ENCODE results near the gene WASF3. TPM values are rescaled to one million over a fixed set of nuclear protein-coding genes. Genes with fewer than 3 reads are reported as not detected.

Gene WASF3
- total and polyA plus RNA-seq, 2 of the 13 experiments (the other 11 are each of a cell fraction or from before 2014, with no cell fraction given), result 10.4 to 17.2 TPM

DNA sequence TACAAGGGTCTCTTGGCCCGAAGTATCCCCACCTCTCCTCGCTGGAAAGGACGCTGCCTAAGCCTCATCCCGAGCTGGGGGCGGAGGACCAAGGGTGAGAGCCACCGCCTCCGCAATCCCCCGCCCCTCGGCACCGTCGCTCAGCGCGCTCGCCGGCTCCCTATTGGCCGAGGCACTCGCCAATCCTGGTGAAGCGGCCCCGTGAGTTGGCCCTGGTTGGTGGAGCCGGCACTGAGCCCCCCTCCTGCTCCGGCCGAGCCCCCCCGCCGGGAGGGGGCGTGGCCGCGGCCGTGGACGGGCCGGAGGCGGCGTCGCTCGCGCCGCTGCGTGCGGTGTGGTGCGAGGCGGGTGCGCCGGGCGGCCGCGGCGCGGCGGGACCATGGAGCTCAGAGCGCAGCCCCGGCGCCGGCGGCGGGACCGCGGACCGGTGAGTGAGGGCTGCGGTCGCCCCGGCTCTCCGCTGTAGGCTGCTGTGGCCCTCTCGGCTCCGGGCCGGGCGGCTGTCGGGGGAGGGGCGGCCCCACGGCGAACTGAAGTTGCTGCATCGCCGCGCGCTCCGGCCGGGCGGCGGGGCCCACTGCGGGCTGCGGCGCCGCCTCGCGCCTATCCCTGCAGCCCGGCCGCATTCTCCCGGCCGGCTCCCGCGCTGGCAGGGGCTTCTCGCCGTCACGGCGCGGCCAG lies at the start of gene WASF3 (continued):
- TF ChIP-seq, protein P1, sequence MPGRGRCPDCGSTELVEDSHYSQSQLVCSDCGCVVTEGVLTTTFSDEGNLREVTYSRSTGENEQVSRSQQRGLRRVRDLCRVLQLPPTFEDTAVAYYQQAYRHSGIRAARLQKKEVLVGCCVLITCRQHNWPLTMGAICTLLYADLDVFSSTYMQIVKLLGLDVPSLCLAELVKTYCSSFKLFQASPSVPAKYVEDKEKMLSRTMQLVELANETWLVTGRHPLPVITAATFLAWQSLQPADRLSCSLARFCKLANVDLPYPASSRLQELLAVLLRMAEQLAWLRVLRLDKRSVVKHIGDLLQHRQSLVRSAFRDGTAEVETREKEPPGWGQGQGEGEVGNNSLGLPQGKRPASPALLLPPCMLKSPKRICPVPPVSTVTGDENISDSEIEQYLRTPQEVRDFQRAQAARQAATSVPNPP (CRISPR knock-in tag; IDR thresholded peaks at IDR 0.05), result no peak
- no peak; the same call in 1 of the 2 replicates for TF ChIP-seq CREB1 (IDR thresholded peaks at IDR 0.05)
- TF ChIP-seq CREB1 (CRISPR knock-in tag; IDR thresholded peaks at IDR 0.05), result no peak
- no peak for TF ChIP-seq RFXANK (CRISPR knock-in tag; IDR thresholded peaks at IDR 0.05)
- TF ChIP-seq SP4 (CRISPR knock-in tag; IDR thresholded peaks at IDR 0.05), result peak; percentile 54; the same call in 1 of the 2 replicates
- TF ChIP-seq SP2 (CRISPR knock-in tag; IDR thresholded peaks at IDR 0.05), result peak; percentile 91
- no peak for TF ChIP-seq ATF7-NPFF (CRISPR knock-in tag; IDR thresholded peaks at IDR 0.05; ENCODE audit: low read depth)
- TF ChIP-seq, protein P2, sequence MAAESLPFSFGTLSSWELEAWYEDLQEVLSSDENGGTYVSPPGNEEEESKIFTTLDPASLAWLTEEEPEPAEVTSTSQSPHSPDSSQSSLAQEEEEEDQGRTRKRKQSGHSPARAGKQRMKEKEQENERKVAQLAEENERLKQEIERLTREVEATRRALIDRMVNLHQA (CRISPR knock-in tag; IDR thresholded peaks at IDR 0.05), result no peak
- TF ChIP-seq ESRRA (CRISPR knock-in tag; IDR thresholded peaks at IDR 0.05; ENCODE audit: low read depth), result 0 out of 2 replicates have a peak, but pooled peaks have one; percentile 37
- TF ChIP-seq NCOA1 (CRISPR knock-in tag; IDR thresholded peaks at IDR 0.05), result no peak
- TF ChIP-seq, protein P3, sequence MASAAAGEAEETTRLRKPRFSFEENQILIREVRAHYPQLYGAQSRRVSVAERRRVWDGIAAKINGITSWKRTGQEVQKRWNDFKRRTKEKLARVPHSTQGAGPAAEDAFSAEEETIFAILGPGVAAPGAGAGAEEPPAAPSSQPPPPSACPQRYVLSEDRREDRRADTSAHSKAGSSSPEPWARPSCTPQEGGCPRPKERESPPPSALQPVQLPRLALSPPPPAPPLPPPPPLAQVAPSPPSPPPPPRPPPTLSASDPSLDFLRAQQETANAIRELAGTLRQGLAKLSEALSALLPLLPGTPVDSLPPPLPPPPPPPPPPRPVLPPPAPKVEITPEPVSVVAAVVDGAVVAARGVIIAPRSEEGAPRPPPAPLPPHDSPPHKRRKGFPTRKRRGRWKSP (CRISPR knock-in tag; IDR thresholded peaks at IDR 0.05), result no peak
- TF ChIP-seq ZNF431 (CRISPR knock-in tag; IDR thresholded peaks at IDR 0.05; ENCODE audit: borderline replicate concordance, low read depth), result 0 out of 2 replicates have a peak, but pooled peaks have one; percentile 18
- TF ChIP-seq KLF13 (CRISPR knock-in tag; IDR thresholded peaks at IDR 0.05), result no peak
- 0 out of 2 replicates have a peak, but pooled peaks have one; percentile 36 for TF ChIP-seq ZMYM4 (CRISPR knock-in tag; IDR thresholded peaks at IDR 0.05)
- TF ChIP-seq ZNF562 (CRISPR knock-in tag; IDR thresholded peaks at IDR 0.05; ENCODE audit: borderline replicate concordance), result no peak
- TF ChIP-seq NFYC (CRISPR knock-in tag; IDR thresholded peaks at IDR 0.05), result peak; percentile 88
- TF ChIP-seq PCBP1 (IDR thresholded peaks at IDR 0.05; ENCODE audit: borderline replicate concordance, low read depth, low read length), result no peak
- TF ChIP-seq ZNF138 (CRISPR knock-in tag; IDR thresholded peaks at IDR 0.05; ENCODE audit: low read depth), result no peak
- peak in 1 of 2 experiments; percentile 53; a peak in 2 of 4 replicates for TF ChIP-seq POLR2A (IDR thresholded peaks at IDR 0.05; ENCODE audit: insufficient read depth in 1 of 2, low read depth in 2 of 2, low read length in 2 of 2)
- no peak for TF ChIP-seq ZNF33B (CRISPR knock-in tag; IDR thresholded peaks at IDR 0.05)
- TF ChIP-seq RBFOX2 (IDR thresholded peaks at IDR 0.05; ENCODE audit: low read depth, low read length), result peak; percentile 37; the same call in 1 of the 2 replicates
- no peak for TF ChIP-seq SPEN (CRISPR knock-in tag; IDR thresholded peaks at IDR 0.05; ENCODE audit: low read depth)
- TF ChIP-seq, protein P4, sequence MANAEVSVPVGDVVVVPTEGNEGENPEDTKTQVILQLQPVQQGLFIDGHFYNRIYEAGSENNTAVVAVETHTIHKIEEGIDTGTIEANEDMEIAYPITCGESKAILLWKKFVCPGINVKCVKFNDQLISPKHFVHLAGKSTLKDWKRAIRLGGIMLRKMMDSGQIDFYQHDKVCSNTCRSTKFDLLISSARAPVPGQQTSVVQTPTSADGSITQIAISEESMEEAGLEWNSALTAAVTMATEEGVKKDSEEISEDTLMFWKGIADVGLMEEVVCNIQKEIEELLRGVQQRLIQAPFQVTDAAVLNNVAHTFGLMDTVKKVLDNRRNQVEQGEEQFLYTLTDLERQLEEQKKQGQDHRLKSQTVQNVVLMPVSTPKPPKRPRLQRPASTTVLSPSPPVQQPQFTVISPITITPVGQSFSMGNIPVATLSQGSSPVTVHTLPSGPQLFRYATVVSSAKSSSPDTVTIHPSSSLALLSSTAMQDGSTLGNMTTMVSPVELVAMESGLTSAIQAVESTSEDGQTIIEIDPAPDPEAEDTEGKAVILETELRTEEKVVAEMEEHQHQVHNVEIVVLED (CRISPR knock-in tag; IDR thresholded peaks at IDR 0.05; ENCODE audit: borderline replicate concordance), result no peak
- TF ChIP-seq, protein P5, sequence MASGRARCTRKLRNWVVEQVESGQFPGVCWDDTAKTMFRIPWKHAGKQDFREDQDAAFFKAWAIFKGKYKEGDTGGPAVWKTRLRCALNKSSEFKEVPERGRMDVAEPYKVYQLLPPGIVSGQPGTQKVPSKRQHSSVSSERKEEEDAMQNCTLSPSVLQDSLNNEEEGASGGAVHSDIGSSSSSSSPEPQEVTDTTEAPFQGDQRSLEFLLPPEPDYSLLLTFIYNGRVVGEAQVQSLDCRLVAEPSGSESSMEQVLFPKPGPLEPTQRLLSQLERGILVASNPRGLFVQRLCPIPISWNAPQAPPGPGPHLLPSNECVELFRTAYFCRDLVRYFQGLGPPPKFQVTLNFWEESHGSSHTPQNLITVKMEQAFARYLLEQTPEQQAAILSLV (CRISPR knock-in tag; IDR thresholded peaks at IDR 0.05; ENCODE audit: borderline replicate concordance), result no peak

Measured in HepG2 (cell line).